Activated CD8-positive, alpha-beta T cell treated with anti-CD3 and anti-CD28 coated beads for 36 hours (primary cell): ENCODE data around the gene STARD3. TPM values are rescaled to one million over a fixed set of nuclear protein-coding genes. Genes with fewer than 3 reads are reported as not detected.

ENCODE experiments used
- ATAC-seq: fragments of 200-7000 bp; cut with Tn5 transposase; one replicate; pipeline ENCODE4 v1.10.0; 2021; ENCODE audit warnings: mild to moderate bottlenecking, moderate library complexity
- CTCF ChIA-PET: fragments of 350-600 bp; sonication (Branson Sonifier 250); formaldehyde crosslinking; loops from one replicate; lab custom pipeline; 2021; ENCODE audit warnings: antibody characterized with exemption; lab: Charles Lee
- POLR2A ChIA-PET: fragments of 350-600 bp; sonication (Branson Sonifier 250); formaldehyde crosslinking; loops from one replicate; lab custom pipeline; 2021; ENCODE audit warnings: antibody characterized with exemption; lab: Charles Lee
- DNase-seq: peaks from one replicate; pipeline ENCODE4 v3.0.0-alpha.2; 2020
- H3K27ac Mint-ChIP-seq: one replicate; pipeline ENCODE4 v1.8.0; 2021; ENCODE audit warnings: mild to moderate bottlenecking, mixed read lengths
- H3K27me3 Mint-ChIP-seq: one replicate; pipeline ENCODE4 v1.8.0; 2021; ENCODE audit warnings: mixed read lengths
- H3K36me3 Mint-ChIP-seq: one replicate; pipeline ENCODE4 v1.8.0; 2021; ENCODE audit warnings: low read depth, mixed read lengths
- H3K4me1 Mint-ChIP-seq: one replicate; pipeline ENCODE4 v1.8.0; 2021; ENCODE audit warnings: low read depth, mixed read lengths
- H3K4me3 Mint-ChIP-seq: one replicate; pipeline ENCODE4 v1.8.0; 2021; ENCODE audit warnings: mild to moderate bottlenecking, moderate library complexity, mixed read lengths
- H3K9me3 Mint-ChIP-seq: one replicate; pipeline ENCODE4 v1.8.0; 2021; ENCODE audit warnings: mixed read lengths
- CTCF ChIP-seq: fragments of 200-600 bp; IDR thresholded peaks from one replicate; pipeline ENCODE4 v1.8.0; 2022; ENCODE audit warnings: antibody characterized with exemption, mild to moderate bottlenecking
- intact Hi-C: fragments of 100-400 bp; cut with micrococcal nuclease; formaldehyde crosslinking; loops from one replicate; pipeline ENCODE4 v1.10.0; 2022
- total RNA-seq, 2 experiments: library from RNA; stranded (reverse); gene quantifications; one replicate each; pipeline ENCODE4 v1.2.3, GENCODE V29; 2021

The STARD3 gene
- total RNA-seq, 2 experiments from 2014 or later = 48.7 to 50.3 TPM

GRCh38 chr17:39604911-39605491, 31.9 kb upstream of the STARD3 start:
- H3K4me3 Mint-ChIP-seq = no peak overlapping the region
- H3K36me3 Mint-ChIP-seq = no peaks in the 10 kb centered on the region
- H3K9me3 Mint-ChIP-seq = no peaks in the 10 kb centered on the region
- peaks cover 74% of the 10 kb centered on the region for H3K27me3 Mint-ChIP-seq
- intact Hi-C loops = no loop called here
- ATAC-seq = peak; percentile 17
- CTCF ChIA-PET = interaction anchor here (0.9 to 4.6 kb wide), 4 partner anchors 9 to 58 kb away, joined by 3 to 33 read pairs (median 3); no protein-coding TSS in a partner anchor
- POLR2A ChIA-PET = interaction anchor here (0.6 to 1.5 kb wide), 2 partner anchors 11 to 533 kb away, joined by 3 read pairs; no protein-coding TSS in a partner anchor
- TF ChIP-seq CTCF = no peak
- H3K4me1 Mint-ChIP-seq = peaks cover 18% of the 10 kb centered on the region
- no peak for DNase-seq
- no peak overlapping the region for H3K27ac Mint-ChIP-seq

- Mint-ChIP-seq H3K9me3 (no peaks in the 10 kb centered on the region), H3K27ac (no peak overlapping the region), H3K27me3 (peaks cover 67% of the 10 kb centered on the region), H3K4me1 (peaks cover 18% of the 10 kb centered on the region), H3K4me3 (no peak overlapping the region), H3K36me3 (no peaks in the 10 kb centered on the region)
- no peak for TF ChIP-seq CTCF
- POLR2A ChIA-PET = interaction anchor here (0.6 to 1.5 kb wide), 3 partner anchors 10 to 532 kb away, joined by 3 to 4 read pairs (median 3); no protein-coding TSS in a partner anchor
- ATAC-seq = peak; percentile 52
- CTCF ChIA-PET = interaction anchor here (0.9 to 4.6 kb wide), 4 partner anchors 17 to 74 kb away, joined by 3 to 33 read pairs (median 3); no protein-coding TSS in a partner anchor
- intact Hi-C loops = no loop called here
- peak; percentile 40 for DNase-seq
Observed at GRCh38 chr17:39605492-39606433, 31.2 kb upstream of the STARD3 start.

- H3K4me3 Mint-ChIP-seq = no peak overlapping the region
- intact Hi-C loops = no loop called here
- peaks cover 18% of the 10 kb centered on the region for H3K4me1 Mint-ChIP-seq
- H3K9me3 Mint-ChIP-seq = no peaks in the 10 kb centered on the region
- ChIA-PET POLR2A (interaction anchor here (0.8 to 1.5 kb wide), 5 partner anchors 9 to 32 kb away, joined by 3 to 4 read pairs (median 3); no protein-coding TSS in a partner anchor), CTCF (interaction anchor here (0.9 to 4.6 kb wide), 4 partner anchors 16 to 73 kb away, joined by 3 to 33 read pairs (median 3); no protein-coding TSS in a partner anchor)
- peaks cover 61% of the 10 kb centered on the region for H3K27me3 Mint-ChIP-seq
- no peak for TF ChIP-seq CTCF
- no peak overlapping the region for H3K27ac Mint-ChIP-seq
- no peak for ATAC-seq
- DNase-seq = no peak
- H3K36me3 Mint-ChIP-seq = no peaks in the 10 kb centered on the region
Observed at GRCh38 chr17:39606434-39607056, 30.4 kb upstream of the STARD3 start.

- intact Hi-C loops = no loop called here
- POLR2A ChIA-PET = interaction anchor here (0.8 to 1.4 kb wide), 4 partner anchors 10 to 68 kb away, joined by 3 read pairs; no protein-coding TSS in a partner anchor
- no peak for DNase-seq
- Mint-ChIP-seq H3K36me3 (no peaks in the 10 kb centered on the region), H3K27ac (no peak overlapping the region), H3K4me3 (no peak overlapping the region), H3K9me3 (no peaks in the 10 kb centered on the region), H3K27me3 (peaks cover 54% of the 10 kb centered on the region), H3K4me1 (peaks cover 18% of the 10 kb centered on the region)
- CTCF ChIA-PET = interaction anchor here (4.6 kb wide), 1 partner anchor 15 kb away, joined by 33 read pairs; no protein-coding TSS in a partner anchor
- no peak for ATAC-seq
- TF ChIP-seq CTCF = no peak
Observed at GRCh38 chr17:39607057-39607850, 29.7 kb upstream of the STARD3 start.
